ENCODE data around the gene BCL3.
A peak's percentile ranks its signal among the peaks of the same experiment; 100 is the strongest.

BCL3 gene

DNA sequence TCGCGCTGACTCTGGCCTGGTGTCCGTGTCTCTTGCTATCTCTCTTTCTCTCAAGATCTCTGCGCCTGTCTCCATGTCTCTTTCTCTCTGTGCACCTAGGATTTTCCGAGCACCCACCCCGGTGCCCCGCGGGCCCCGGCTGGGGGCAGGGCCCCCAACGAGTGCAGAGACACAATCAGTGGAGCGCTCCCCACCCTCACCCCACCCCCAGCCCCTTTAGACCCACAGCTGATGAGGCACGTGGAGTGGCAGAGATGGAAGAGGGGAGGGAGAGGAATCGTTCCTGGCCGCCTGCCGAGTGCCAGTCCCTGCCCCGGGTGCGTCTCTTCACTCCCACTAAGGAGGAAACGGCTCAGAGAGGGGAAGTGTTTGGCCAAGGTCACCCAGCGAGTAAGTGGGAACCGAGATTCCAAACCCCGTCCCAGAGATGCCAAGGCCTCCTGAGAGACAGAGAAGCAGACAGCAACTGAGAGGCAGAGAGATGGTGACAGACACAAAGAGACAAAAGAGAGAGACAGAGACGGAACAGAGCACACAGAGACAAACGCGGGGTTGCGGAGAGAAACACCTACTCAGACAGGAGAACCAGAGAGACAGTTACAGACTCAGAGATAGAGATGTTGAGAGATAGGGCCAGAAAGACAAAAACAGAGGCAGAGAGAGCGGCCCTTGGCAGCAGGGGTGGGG, 626 bp upstream of the BCL3 start:
- Histone ChIP-seq H3K4me3 (ENCODE audit: low read depth, low read length) (peak overlapping the region; percentile 35), H3K4me1 (ENCODE audit: control insufficient read depth, insufficient read depth, low read length) (peaks cover 3% of the 10 kb centered on the region), H3K9me3 (ENCODE audit: control insufficient read depth, insufficient read depth, low read depth, low read length) (no peaks in the 10 kb centered on the region), H3K36me3 (ENCODE audit: control insufficient read depth in 2 of 2, insufficient read depth in 1 of 2, low read length in 2 of 2) (peaks cover 6 to 8% of the 10 kb centered on the region in 2 experiments; a peak in 2 of 3 replicates), H3K27ac (ENCODE audit: extremely low read depth, low read depth, low read length) (peak overlapping the region; percentile 58; the same call in 1 of the 2 replicates)
- POLR2A ChIA-PET: no interaction called here
- CTCF ChIA-PET: interaction anchor here (0.7 kb wide), 1 partner anchor 27 kb away, joined by 3 read pairs; no protein-coding TSS in a partner anchor
- TF ChIP-seq ZNF777 (tag by site-specific recombination; IDR thresholded peaks at IDR 0.05; ENCODE audit: borderline replicate concordance) (0 out of 2 replicates have a peak, but pooled peaks have one; percentile 18), GLIS2 (tag by site-specific recombination; IDR thresholded peaks at IDR 0.05) (peak; percentile 15), ZBTB20 (tag by site-specific recombination; IDR thresholded peaks at IDR 0.05) (peak; percentile 48; the same call in 1 of the 2 replicates), ZNF394 (tag by site-specific recombination; IDR thresholded peaks at IDR 0.05; ENCODE audit: borderline replicate concordance) (peak; percentile 41; the same call in 1 of the 2 replicates), ZNF624 (tag by site-specific recombination; IDR thresholded peaks at IDR 0.05) (no peak), ZNF239 (tag by site-specific recombination; IDR thresholded peaks at IDR 0.05) (no peak), ZNF768 (tag by site-specific recombination; IDR thresholded peaks at IDR 0.05) (peak; percentile 99), KLF8 (tag by site-specific recombination; IDR thresholded peaks at IDR 0.05) (peak; percentile 73), GLIS1 (tag by site-specific recombination; IDR thresholded peaks at IDR 0.05) (peak; percentile 3; the same call in 1 of the 2 replicates), ZNF324 (tag by site-specific recombination; IDR thresholded peaks at IDR 0.05) (peak; percentile 27; the same call in 1 of the 2 replicates), ZNF792 (tag by site-specific recombination; IDR thresholded peaks at IDR 0.05) (0 out of 2 replicates have a peak, but pooled peaks have one; percentile 32), ZEB2 (tag by site-specific recombination; IDR thresholded peaks at IDR 0.05) (0 out of 2 replicates have a peak, but pooled peaks have one; percentile 3), ZNF600 (tag by site-specific recombination; IDR thresholded peaks at IDR 0.05) (0 out of 2 replicates have a peak, but pooled peaks have one; percentile 57), ZNF132 (tag by site-specific recombination; IDR thresholded peaks at IDR 0.05; ENCODE audit: borderline replicate concordance) (no peak), ZBTB17 (tag by site-specific recombination; IDR thresholded peaks at IDR 0.05) (peak; percentile 83), ZNF335 (tag by site-specific recombination; conservative IDR thresholded peaks at IDR 0.05) (peak; percentile 72), ZNF843 (tag by site-specific recombination; IDR thresholded peaks at IDR 0.05) (peak; percentile 16; the same call in 1 of the 2 replicates), KLF1 (tag by site-specific recombination; IDR thresholded peaks at IDR 0.05) (peak; percentile 18; the same call in 1 of the 2 replicates), KLF9 (tag by site-specific recombination; IDR thresholded peaks at IDR 0.05; ENCODE audit: low read depth) (0 out of 2 replicates have a peak, but pooled peaks have one; percentile 18)
- TF ChIP-seq, protein P1, sequence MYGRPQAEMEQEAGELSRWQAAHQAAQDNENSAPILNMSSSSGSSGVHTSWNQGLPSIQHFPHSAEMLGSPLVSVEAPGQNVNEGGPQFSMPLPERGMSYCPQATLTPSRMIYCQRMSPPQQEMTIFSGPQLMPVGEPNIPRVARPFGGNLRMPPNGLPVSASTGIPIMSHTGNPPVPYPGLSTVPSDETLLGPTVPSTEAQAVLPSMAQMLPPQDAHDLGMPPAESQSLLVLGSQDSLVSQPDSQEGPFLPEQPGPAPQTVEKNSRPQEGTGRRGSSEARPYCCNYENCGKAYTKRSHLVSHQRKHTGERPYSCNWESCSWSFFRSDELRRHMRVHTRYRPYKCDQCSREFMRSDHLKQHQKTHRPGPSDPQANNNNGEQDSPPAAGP (tag by site-specific recombination; IDR thresholded peaks at IDR 0.05): peak; percentile 31; the same call in 1 of the 2 replicates
- TF ChIP-seq, protein P2, sequence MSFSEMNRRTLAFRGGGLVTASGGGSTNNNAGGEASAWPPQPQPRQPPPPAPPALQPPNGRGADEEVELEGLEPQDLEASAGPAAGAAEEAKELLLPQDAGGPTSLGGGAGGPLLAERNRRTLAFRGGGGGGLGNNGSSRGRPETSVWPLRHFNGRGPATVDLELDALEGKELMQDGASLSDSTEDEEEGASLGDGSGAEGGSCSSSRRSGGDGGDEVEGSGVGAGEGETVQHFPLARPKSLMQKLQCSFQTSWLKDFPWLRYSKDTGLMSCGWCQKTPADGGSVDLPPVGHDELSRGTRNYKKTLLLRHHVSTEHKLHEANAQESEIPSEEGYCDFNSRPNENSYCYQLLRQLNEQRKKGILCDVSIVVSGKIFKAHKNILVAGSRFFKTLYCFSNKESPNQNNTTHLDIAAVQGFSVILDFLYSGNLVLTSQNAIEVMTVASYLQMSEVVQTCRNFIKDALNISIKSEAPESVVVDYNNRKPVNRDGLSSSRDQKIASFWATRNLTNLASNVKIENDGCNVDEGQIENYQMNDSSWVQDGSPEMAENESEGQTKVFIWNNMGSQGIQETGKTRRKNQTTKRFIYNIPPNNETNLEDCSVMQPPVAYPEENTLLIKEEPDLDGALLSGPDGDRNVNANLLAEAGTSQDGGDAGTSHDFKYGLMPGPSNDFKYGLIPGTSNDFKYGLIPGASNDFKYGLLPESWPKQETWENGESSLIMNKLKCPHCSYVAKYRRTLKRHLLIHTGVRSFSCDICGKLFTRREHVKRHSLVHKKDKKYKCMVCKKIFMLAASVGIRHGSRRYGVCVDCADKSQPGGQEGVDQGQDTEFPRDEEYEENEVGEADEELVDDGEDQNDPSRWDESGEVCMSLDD (tag by site-specific recombination; IDR thresholded peaks at IDR 0.05): peak; percentile 76
- TF ChIP-seq, protein P3, sequence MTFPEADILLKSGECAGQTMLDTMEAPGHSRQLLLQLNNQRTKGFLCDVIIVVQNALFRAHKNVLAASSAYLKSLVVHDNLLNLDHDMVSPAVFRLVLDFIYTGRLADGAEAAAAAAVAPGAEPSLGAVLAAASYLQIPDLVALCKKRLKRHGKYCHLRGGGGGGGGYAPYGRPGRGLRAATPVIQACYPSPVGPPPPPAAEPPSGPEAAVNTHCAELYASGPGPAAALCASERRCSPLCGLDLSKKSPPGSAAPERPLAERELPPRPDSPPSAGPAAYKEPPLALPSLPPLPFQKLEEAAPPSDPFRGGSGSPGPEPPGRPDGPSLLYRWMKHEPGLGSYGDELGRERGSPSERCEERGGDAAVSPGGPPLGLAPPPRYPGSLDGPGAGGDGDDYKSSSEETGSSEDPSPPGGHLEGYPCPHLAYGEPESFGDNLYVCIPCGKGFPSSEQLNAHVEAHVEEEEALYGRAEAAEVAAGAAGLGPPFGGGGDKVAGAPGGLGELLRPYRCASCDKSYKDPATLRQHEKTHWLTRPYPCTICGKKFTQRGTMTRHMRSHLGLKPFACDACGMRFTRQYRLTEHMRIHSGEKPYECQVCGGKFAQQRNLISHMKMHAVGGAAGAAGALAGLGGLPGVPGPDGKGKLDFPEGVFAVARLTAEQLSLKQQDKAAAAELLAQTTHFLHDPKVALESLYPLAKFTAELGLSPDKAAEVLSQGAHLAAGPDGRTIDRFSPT (tag by site-specific recombination; IDR thresholded peaks at IDR 0.05): peak; percentile 51; the same call in 1 of the 2 replicates
- TF ChIP-seq, protein P4, sequence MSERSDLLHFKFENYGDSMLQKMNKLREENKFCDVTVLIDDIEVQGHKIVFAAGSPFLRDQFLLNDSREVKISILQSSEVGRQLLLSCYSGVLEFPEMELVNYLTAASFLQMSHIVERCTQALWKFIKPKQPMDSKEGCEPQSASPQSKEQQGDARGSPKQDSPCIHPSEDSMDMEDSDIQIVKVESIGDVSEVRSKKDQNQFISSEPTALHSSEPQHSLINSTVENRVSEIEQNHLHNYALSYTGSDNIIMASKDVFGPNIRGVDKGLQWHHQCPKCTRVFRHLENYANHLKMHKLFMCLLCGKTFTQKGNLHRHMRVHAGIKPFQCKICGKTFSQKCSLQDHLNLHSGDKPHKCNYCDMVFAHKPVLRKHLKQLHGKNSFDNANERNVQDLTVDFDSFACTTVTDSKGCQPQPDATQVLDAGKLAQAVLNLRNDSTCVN (tag by site-specific recombination; optimal IDR thresholded peaks at IDR 0.05): peak; percentile 27
- TF ChIP-seq, protein P5, sequence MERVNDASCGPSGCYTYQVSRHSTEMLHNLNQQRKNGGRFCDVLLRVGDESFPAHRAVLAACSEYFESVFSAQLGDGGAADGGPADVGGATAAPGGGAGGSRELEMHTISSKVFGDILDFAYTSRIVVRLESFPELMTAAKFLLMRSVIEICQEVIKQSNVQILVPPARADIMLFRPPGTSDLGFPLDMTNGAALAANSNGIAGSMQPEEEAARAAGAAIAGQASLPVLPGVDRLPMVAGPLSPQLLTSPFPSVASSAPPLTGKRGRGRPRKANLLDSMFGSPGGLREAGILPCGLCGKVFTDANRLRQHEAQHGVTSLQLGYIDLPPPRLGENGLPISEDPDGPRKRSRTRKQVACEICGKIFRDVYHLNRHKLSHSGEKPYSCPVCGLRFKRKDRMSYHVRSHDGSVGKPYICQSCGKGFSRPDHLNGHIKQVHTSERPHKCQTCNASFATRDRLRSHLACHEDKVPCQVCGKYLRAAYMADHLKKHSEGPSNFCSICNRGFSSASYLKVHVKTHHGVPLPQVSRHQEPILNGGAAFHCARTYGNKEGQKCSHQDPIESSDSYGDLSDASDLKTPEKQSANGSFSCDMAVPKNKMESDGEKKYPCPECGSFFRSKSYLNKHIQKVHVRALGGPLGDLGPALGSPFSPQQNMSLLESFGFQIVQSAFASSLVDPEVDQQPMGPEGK (tag by site-specific recombination; IDR thresholded peaks at IDR 0.05): peak; percentile 21; the same call in 1 of the 2 replicates
- TF ChIP-seq, protein P6, sequence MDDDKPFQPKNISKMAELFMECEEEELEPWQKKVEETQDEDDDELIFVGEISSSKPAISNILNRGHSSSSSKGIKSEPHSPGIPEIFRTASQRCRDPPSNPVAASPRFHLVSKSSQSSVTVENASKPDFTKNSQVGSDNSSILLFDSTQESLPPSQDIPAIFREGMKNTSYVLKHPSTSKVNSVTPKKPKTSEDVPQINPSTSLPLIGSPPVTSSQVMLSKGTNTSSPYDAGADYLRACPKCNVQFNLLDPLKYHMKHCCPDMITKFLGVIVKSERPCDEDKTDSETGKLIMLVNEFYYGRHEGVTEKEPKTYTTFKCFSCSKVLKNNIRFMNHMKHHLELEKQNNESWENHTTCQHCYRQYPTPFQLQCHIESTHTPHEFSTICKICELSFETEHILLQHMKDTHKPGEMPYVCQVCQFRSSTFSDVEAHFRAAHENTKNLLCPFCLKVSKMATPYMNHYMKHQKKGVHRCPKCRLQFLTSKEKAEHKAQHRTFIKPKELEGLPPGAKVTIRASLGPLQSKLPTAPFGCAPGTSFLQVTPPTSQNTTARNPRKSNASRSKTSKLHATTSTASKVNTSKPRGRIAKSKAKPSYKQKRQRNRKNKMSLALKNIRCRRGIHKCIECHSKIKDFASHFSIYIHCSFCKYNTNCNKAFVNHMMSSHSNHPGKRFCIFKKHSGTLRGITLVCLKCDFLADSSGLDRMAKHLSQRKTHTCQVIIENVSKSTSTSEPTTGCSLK (tag by site-specific recombination; IDR thresholded peaks at IDR 0.05): no peak
